GM12878 (cell line): Measurements from ENCODE around the gene THAP9. TPM values are rescaled to one million over a fixed set of nuclear protein-coding genes. Genes with fewer than 3 reads are reported as not detected.

Source experiments
- BCL3 ChIP-seq: IDR thresholded peaks from 2 replicates; pipeline ENCODE4 v1.6.1; 2011; ENCODE audit warnings: borderline replicate concordance, low read depth, mild to moderate bottlenecking, moderate library complexity, low read length; ENCODE audit not compliant: insufficient read depth, poor library complexity, severe bottlenecking
- BCLAF1 ChIP-seq: fragments of 450-650 bp; IDR thresholded peaks from 2 replicates; pipeline ENCODE4 v1.6.1; 2017; ENCODE audit warnings: antibody characterized with exemption, mild to moderate bottlenecking, moderate library complexity
- CHD1 ChIP-seq: IDR thresholded peaks from 2 replicates; pipeline ENCODE4 v1.6.1; 2012; ENCODE audit warnings: low read depth, low read length, improper control_type of control experiment
- DPF2 ChIP-seq: fragments of 450-650 bp; IDR thresholded peaks from 2 replicates; pipeline ENCODE4 v1.6.1; 2017; ENCODE audit warnings: mild to moderate bottlenecking
- HCFC1 ChIP-seq: fragments of 150-350 bp; IDR thresholded peaks from 2 replicates; pipeline ENCODE4 v1.6.1; 2014; ENCODE audit warnings: low read length
- HDGF ChIP-seq: fragments of 450-650 bp; IDR thresholded peaks from 2 replicates; pipeline ENCODE4 v1.6.1; 2016; ENCODE audit warnings: antibody characterized with exemption
- MXI1 ChIP-seq: fragments of 150-350 bp; IDR thresholded peaks from 2 replicates; pipeline ENCODE4 v1.6.1; 2011; ENCODE audit warnings: low read depth, mild to moderate bottlenecking, inconsistent platforms, low read length, improper control_type of control experiment
- NFIC ChIP-seq: IDR thresholded peaks from 2 replicates; pipeline ENCODE4 v1.6.1; 2012; ENCODE audit warnings: low read depth, mild to moderate bottlenecking, inconsistent platforms, low read length, moderate library complexity
- NR2C2 ChIP-seq: IDR thresholded peaks from 2 replicates; pipeline ENCODE4 v1.6.1; 2011; ENCODE audit warnings: borderline replicate concordance, low read depth; ENCODE audit not compliant: control insufficient read depth, insufficient read length
- PBX3 ChIP-seq: IDR thresholded peaks from 2 replicates; pipeline ENCODE4 v1.6.1; 2011; ENCODE audit warnings: mild to moderate bottlenecking, low read depth, low read length, moderate library complexity; ENCODE audit not compliant: insufficient replicate concordance
- PRDM15 ChIP-seq: fragments of 450-650 bp; formaldehyde crosslinking; IDR thresholded peaks from 2 replicates; pipeline ENCODE4 v1.4.0; 2020; ENCODE audit warnings: mild to moderate bottlenecking, moderate library complexity
- RB1 ChIP-seq: fragments of 450-650 bp; formaldehyde crosslinking; IDR thresholded peaks from 2 replicates; pipeline ENCODE4 v1.6.1; 2017; ENCODE audit warnings: mild to moderate bottlenecking, borderline replicate concordance
- RBBP5 ChIP-seq: fragments of 200-600 bp; sonication (generic); conservative IDR thresholded peaks from 2 replicates; pipeline ENCODE4 v1.6.1; 2016
- RFX5 ChIP-seq: IDR thresholded peaks from 2 replicates; pipeline ENCODE4 v1.6.1; 2011; ENCODE audit warnings: low read depth, low read length, improper control_type of control experiment
- SKIL ChIP-seq: fragments of 450-650 bp; IDR thresholded peaks from 2 replicates; pipeline ENCODE4 v1.6.1; 2017; ENCODE audit warnings: mild to moderate bottlenecking, low read depth, inconsistent platforms; ENCODE audit not compliant: poor library complexity, severe bottlenecking
- SMAD5 ChIP-seq: IDR thresholded peaks from 2 replicates; pipeline ENCODE4 v1.6.1; 2016; ENCODE audit warnings: antibody characterized with exemption, low read depth
- SMARCA5 ChIP-seq: fragments of 450-650 bp; IDR thresholded peaks from 2 replicates; pipeline ENCODE4 v1.6.1; 2017; ENCODE audit warnings: mild to moderate bottlenecking
- USF1 ChIP-seq: IDR thresholded peaks from 2 replicates; pipeline ENCODE4 v1.6.1; 2011; ENCODE audit warnings: borderline replicate concordance, low read depth, mild to moderate bottlenecking, moderate library complexity, mixed read lengths, low read length; ENCODE audit not compliant: insufficient read depth; ENCODE audit errors: extremely low read length
- ZSCAN29 ChIP-seq: fragments of 450-650 bp; IDR thresholded peaks from 2 replicates; pipeline ENCODE4 v1.6.1; 2017; ENCODE audit warnings: mild to moderate bottlenecking, moderate library complexity
- polyA plus RNA-seq, 11 experiments: library from polyadenylated mRNA; depleted of rRNA in 4 of 11; unstranded in 6 of 11; stranded (reverse) in 5 of 11; fragments of >200 nt; fragmentation: Nextera tagmentation in 4 of 11; fragmentation: Illumina TruSeq in 1 of 11; extraction: Ambion mirVana in 4 of 11; extraction: Trizol in 1 of 11; gene quantifications; 1 replicate in 1 of 11; 2 replicates in 10 of 11; pipeline versions ENCODE4 v1.2.1 to v1.2.3, GENCODE V29; 2011 to 2016; ENCODE audit warnings: inconsistent platforms in 2 of 11, missing spikeins in 2 of 11, low read depth in 1 of 11
- total RNA-seq, 4 experiments: library from RNA; depleted of rRNA in 3 of 4; stranded (reverse); fragments of >200 nt in 3 of 4; fragmentation: Illumina TruSeq in 1 of 4; extraction: Trizol in 1 of 4; gene quantifications; 2 replicates each; pipeline versions ENCODE4 v1.2.1 to v1.2.3, GENCODE V29; 2013 to 2021

THAP9 gene
- total and polyA plus RNA-seq, 10 of the 15 experiments (the other 5 are each of a cell fraction or from before 2014, with no cell fraction given) = 2.1 to 4.9 (median 3.3) TPM

- TF ChIP-seq BCLAF1 (no peak), DPF2 (peak; percentile 93), SMARCA5 (no peak), BCL3 (peak; percentile 67), HDGF (no peak), NFIC (peak; percentile 99), RFX5 (no peak), CHD1 (no peak), SMAD5 (no peak), USF1 (no peak), RBBP5 (no peak), RB1 (no peak), SKIL (peak; percentile 94), MXI1 (no peak), PRDM15 (no peak), ZSCAN29 (no peak), PBX3 (no peak), NR2C2 (no peak), HCFC1 (no peak)
These were observed 4.7 kb downstream of the THAP9 start (continued) for GRCh38 chr4:82905205-82905604.
